HG03558 (cell line): ENCODE measurements around the gene LCN10.

Source experiments
- ATAC-seq: cut with Tn5 transposase; IDR thresholded peaks from one replicate; pipeline ENCODE4 v1.9.1; 2021; ENCODE audit warnings: moderate number of reproducible peaks; ENCODE audit not compliant: unreplicated experiment; ENCODE audit errors: extremely low read depth

The LCN10 gene

DNA sequence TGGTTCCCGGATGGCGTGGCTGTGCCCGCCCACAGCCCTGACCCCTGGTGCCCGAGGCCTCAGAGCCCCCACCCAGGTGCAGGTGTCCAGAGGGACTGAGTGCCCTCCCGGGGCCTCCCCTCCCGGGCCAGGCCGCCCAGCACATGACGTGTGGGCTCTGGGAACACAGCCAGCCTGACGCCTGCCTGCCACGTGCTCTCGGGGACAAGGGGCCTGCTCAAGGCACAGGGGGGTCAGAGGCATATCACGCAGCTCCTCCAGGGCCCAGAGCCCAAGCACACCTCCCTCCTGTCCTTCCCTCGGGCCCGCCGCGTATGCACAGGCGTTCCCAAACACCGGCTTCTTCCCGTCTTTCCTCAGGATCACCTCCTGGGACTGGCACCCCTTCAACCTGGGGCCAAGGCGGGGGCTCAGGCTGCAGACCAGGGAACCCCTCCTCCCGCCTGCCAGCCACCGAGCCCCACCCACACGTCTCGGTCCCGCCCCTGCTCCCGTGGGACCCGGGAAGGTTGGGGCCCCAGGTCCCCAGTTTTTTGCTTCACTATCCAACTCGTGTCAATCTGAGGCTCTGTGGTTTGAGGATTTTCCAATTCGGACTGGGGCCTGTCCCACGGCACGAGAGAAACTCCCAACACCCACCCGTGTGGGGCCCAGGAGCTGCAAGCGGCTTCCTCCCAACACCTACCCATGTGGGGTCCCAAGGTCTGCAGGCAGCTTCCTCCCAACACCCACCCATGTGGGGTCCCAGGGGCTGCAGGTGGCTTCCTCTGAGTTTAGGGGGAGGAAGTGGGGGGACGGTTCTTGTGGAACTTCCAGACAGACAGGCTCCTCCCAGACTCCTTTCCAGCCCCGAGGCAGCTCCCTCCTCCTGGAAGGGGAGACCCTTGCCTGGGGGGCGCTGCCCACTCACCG is 1.5 kb downstream of the LCN10 start:
- no peak for ATAC-seq

DNA sequence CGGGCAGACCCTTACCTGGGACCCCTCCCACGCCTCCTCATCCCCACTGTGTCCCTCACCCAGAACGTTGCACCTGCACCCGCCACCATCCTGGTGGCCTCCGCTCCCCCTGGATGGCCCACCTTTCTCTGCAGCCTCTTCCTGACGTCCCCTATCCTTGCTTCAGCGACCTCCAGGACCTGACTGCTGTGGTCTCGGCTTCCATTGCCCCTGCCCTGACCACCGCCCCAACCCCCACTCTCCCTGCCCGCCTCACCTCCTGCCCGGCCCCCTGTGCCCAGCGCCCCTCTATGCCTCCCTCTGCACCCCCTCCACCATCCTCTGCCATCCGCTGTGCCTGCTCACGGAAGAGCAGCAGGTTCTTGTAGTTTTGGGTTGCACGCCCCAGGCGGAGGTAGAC is 2.2 kb downstream of the LCN10 start:
- ATAC-seq, result no peak

DNA sequence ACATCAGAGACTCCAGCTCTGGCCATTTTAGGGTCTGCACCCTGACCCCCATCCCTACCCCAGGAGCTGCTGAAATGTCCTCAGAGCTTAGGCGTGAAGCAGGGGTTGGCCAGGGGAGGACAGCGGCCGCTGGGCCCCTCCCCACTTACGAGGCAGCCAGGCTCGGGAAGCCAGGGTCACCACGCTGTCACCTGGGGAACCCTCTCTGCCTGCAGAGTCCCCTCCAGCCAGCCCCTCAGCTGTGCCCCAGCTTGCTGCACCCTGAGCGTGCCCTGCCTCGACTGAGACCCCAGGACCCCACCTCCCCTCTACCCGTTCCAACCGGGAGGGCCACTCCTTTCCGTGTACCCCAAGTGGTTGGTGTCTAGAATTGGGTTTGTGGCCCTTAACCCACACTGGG is 2.7 kb downstream of the LCN10 start:
- ATAC-seq, result no peak

DNA sequence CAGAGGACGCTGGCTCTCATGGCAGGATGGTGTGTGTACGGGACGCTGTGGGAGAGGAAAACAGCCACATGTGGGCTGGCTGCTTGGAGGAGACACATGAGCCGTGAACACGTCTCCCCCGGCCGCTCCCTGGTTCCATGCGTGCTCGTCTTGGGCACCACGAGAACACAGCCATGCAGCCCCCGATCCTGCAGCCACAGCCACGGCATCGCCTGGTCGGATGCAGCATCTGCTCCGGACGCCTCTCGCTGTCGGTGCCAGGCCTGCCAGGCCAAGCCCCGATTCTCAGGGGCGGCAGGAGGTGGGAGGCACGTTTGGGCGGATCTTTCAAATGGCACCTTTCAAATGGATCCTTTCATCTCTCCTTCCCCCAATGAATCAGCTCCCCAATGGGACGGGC is 3.2 kb downstream of the LCN10 start:
- ATAC-seq, result no peak

DNA sequence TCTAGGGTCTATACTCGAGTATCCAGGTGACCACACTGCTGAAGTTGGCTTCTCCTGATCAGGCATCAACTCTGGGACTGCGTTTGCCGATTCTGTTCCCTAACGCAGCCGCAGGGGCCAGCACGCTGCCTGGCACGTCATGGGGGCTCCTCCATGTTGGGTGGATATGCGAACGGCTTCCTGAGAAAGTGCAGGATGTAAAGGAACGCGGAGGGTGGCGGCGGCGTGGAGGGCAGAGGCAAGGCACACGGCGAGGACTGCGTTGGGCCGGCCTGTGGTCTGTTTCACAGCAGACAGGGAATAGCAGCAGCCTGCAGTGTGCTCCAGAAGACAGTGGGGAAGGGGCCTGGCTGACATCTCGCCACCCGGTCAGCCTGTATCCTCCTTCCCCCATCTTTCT is 3.8 kb downstream of the LCN10 start:
- no peak for ATAC-seq

DNA sequence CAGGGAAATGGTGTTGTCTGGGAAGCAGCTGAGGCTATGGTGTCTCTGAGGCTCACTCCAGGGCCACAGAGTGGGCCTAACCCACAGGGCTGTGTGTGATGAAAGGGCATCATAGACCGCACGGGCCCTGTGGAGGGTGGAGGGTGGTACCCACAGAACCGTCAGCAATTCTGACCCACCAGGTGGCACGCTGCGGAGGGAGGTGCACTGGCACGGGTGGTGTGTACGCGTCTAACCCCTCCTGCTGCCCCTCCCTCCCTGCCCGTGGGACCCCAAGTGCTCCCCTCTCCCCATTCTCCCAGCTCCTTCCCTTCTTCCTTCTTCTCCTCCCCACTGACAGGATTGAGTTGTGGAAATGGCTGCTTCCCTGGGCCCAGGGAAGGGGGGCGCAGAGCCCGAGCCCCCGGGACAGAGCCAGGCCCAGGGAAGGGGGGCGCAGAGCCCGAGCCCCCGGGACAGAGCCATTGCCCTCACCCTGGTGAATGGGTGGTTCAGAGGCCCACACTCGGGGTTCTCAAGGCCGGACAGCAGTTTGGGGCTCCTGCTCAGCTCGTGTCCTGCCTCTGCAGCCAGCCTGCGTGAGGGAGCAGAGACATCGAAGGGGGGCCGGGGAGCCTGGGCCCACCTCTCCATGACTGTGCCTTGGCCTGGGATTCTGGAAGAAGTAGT is 6.8 kb downstream of the LCN10 start:
- no peak for ATAC-seq

DNA sequence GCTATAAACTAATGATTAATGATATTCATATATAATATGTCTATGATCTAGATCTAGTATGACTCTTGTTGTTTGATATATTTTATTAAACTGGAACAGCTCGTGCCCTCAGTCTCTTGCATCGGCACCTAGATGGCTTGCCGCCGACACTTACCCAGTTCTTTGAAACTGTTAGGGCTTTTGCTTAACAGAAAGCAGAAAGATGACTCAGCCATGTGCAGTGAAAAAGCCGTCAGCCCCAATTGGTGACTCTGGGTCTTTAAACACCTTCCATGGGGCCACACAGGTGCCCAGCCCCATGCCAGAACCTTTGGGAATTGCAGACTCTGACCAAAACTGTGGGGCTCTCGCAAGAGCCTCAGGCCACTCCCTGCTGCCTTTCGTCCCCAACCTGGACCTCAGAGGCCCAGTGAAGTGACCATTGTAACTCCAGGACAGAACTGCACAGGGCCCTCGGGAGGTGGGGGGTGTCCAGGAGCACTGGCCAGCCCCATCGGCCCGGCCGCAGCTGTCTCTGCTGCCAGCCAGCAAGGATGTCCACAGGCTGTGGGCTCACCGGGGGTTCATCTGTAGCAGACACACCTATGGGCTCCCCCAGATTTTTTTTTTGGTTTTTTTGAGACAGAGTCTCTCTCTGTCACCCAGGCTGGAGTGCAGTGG is 7.8 kb downstream of the LCN10 start:
- ATAC-seq, result no peak

DNA sequence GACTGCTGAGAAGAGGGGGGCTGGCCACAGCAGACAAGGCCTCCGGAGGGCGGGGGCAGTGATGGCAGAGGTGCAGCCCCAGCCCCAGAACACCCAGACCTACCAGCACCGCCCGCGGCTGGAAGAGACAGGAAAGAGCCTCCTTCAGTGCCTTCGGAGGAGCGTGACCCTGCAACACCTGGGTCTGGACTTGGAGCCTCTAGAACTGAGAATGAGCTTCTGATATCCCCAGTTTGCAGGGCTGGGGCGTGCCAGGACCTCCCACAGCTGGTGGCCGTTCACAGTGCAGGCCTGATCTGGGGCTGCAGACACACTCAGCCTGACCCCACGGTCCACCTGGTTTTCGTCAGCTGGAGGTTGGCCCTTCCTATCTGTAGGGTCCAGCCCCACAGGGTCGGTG is 9.1 kb downstream of the LCN10 start:
- no peak for ATAC-seq

DNA sequence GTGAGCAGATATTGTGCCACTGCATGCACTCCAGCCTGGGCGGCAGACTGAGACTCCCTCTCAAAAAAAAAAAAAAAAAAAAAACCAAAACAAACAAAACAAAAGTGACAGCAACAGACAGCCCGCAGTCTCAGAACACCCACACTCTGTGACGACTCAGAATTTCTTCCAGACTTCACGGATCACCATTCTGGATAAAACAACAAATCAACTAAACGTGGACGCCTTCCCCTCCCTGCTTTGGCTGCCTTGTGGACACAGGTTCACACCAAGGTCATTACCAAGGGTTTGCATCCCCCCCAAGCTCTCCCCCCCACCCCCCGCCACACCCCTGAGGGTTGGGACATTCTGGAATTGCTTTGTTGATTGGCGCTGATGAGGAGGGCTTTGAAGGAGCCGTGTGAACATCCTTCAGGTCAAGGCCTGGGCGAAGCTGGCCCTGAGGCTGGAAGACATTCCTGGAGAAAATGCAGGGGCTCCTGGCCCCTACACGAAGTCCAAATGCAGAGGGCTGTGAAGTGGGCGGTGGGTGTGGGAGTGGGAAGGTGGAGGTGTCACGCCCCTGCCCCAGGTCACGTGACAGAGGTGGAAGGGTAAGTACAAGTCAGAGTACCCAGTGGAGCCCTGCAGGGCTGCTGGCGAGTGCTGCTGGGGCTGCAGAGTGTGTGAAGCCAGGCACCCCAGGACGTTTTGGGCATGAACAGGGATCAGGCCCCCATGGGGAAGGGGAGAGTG is 10.1 kb downstream of the LCN10 start:
- ATAC-seq, result no peak

DNA sequence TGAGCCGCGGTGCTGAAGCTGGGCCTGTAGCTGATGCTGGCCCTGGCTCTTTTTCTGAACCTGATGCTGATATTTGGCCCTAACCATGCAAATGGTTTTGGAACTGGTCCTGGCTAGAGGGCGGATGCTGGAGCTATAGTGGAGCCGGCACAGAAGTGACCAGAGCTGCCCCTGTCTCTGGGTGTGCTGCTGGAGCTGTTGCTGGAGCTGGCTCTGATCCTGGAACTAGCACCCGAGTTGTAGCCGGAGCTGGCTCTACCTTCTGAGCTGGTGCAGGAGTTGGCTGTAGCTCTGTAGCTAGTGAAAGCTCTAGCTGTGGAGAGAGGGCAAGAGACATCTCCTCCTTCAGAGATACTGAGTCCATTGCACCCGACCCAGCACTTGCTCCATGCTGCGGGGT is 12.8 kb downstream of the LCN10 start:
- no peak for ATAC-seq

DNA sequence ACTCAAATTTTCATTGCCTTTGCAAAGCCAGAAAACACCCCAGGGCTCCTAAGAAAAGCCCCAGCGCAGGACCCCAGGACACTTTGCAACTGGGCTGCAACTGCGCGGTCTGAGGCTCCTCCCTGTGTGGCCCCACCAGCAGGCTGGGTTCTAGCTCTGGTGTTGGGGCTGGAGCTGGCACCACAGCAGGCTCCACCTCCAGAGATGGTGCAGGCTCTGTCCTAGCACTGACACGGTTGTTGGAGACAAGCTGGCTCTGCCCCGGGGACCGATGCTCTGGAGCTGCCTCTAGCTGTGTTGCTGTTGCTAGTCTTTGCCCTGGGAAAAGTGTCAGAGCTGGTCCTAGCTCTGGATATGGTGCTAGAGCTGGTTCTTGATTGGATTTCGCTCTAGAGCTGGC is 13.6 kb downstream of the LCN10 start:
- ATAC-seq, result no peak

DNA sequence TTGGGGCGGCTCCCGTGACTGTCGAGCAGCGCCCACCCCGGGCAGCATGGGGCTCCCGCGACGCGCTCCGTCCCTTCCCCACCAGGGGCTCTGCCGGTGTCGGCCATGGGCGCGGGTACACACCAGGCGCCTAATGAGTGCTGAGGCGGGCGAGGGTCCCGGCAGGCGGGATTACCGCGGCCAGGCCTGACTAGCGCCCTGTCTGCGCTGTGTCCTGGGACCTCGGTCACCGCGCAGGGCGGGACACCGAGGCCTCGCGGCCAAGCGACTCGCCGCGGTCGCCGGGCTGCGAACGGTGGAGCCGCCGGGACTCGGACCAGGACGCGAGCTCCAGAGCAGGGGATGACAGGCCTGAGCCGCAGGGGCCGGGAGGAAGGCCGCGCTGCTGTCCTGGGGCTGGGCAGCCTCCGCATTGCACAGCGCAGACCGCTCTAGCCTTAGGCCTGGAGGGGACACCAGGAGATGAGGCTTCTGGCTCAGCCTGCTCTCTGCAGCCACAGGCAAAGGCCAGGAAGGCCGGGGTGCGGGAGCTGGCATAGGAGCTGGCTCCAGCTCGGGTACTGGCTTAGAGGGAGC is 14.1 kb downstream of the LCN10 start:
- peak; percentile 18 for ATAC-seq

DNA sequence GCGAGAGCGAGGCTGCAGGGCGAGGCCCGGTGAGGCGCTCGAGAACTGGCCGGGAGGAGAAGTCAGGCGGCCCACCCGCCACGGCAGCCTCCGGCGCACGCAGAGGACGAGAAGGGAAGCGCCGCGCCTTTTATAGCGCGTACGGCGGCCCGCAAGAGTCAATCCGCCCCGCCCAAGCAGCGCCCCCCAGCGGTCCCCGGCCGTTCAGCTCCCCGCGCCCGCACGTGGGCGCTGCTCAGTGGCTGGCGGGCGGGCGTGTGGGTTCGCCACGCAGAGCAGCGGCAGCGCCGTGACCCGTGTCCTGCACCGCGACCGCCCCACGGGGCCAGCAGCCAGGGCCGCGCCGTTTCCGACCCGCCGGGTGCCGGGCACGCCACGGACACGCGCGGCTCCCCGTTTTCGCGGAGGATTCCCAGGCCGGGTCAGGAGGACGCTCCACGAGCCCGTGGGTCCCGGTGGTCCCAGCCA is 14.6 kb downstream of the LCN10 start:
- peak; percentile 45 for ATAC-seq

DNA sequence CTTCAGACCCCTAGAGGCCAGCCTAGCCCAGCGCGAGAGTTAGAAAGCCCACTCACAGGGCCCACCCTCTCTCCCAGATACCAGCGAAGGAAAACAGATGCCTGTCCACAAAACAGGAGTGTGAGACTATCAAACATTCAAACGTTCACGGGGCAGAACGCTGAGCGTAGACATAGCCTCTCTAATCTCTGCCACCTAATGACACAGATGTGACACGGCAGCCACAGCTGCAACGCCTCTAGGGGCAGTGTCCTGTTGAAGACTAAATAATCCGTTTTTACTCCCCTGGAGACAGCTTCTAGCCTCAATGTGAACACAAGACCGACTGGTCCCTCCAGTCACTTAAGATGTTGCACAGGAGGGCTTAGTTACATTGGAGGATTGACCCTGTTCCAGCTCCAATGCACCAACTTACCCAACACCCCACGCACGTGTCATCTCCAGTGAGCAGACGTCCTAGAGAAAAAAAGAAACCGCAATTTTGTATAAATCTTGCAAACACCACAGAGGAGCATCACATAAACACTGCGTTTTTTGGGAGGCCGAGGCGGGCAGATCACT is 16.0 kb downstream of the LCN10 start:
- no peak for ATAC-seq

DNA sequence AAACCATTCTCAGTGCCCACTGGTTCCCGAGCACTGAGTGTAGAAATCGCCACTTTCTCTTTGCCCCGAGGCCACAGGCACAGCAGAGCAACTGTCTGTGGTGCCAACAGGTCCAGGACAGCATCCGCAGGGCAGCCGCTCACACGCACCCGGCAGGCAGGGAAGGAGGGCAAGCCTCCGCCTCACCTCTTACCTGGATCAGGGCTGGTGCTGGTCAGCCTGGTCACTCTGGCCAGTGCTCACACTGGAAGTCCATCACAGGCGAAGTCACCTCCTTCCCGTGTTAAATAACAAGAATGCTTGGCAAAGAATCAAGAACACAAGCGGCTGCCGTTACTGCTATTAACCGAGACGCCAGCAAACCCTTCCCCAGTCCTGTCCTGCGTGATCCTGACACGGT is 16.6 kb downstream of the LCN10 start:
- no peak for ATAC-seq

DNA sequence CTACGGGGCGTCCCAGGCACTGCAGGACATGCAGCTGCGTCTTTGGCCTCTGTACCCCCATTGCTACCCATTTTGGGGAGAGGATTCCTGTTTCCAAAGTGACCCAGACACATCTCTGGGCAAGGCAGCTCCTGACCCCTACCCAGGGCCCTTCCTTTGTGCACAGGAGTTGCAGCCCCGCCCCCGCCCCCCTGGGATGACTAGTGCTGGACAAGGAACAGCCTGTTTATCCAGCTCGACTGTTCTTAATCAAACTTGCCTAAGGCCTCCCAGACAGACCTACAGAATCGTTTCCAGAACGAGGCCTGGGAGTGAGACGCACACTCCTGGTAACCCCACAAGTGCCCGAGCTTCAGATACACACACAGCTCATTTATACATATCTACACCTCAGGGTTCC is 17.1 kb downstream of the LCN10 start:
- no peak for ATAC-seq

DNA sequence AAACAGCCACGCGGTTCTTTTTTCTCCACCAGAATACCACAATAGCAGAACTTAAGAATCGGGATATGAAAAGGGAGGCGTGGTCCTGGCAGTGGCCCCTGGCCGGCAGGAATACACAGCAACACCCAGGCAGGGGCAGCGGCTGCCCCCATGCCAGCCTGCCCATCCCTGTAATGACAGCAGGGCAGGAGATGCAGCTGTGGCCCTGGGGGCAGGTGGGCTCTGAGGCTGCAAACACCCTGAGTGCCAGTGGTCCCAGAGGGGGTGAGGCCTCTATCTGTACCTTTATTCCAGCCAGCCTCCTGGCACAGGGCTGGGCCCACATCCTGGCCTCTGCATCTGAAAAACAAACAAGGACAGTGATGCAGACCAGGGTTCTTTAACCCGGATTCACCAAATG is 18.0 kb downstream of the LCN10 start:
- no peak for ATAC-seq

DNA sequence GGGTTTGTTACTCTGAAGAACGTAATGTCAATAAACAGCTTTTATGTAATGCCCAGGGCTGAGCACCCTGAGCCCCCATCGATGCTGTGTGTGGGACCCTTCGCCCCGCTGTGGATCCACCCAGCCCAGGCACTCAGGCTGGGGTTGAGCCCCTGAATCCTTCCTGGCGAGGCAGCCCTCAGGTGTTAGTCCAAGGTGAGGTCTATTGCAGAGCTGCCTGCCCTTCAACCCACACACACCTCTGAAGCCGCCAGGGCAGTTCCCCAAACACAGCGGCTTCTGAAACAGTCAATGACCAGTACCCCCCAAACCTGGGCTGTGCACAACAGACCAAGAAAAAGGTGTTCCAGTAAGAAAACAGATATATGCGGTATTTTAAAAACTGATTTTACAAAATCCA is 18.8 kb downstream of the LCN10 start:
- no peak for ATAC-seq

DNA sequence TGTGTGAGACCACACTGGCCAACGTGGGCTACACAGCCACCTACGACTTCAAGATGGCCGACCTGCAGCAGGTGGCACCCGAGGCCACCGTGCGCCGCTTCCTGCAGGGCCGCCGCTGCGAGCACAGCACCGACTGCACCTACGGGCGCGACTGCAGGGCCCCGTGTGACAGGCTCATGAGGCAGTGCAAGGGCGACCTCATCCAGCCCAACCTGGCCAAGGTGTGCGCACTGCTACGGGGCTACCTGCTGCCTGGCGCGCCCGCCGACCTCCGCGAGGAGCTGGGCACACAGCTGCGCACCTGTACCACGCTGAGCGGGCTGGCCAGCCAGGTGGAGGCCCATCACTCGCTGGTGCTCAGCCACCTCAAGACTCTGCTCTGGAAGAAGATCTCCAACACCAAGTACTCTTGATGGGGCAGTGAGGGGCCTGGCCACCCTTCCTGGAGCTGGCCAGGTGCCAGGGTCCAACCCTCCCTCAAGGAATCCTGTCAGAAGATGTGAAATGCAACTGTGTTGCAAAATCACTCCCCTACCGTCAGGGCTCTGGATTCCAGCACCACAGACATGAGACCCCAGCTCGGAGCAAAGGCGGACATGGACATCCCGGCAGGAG is 19.3 kb downstream of the LCN10 start:
- ATAC-seq, result no peak
